ENCODE results near the gene MGAT5B.

DNA sequence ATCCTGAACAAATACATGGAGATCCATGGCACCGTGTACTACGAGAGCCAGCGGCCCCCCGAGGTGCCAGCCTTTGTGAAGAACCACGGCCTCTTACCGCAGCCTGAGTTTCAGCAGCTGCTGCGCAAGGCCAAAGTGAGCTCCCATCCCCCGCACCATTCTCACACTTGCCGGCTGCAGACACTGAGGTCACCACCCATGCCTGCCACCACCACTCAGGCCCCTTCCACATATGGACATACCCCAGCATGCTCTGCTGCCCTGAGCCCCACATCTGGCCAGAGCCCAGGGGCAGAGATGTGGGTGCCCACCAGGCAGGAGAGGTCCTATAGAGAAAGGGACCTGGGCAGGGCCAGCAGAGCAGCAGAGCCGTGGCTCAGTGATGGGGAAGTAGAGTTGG, 69.8 kb downstream of the MGAT5B start:
- TF ChIP-seq, protein P1, sequence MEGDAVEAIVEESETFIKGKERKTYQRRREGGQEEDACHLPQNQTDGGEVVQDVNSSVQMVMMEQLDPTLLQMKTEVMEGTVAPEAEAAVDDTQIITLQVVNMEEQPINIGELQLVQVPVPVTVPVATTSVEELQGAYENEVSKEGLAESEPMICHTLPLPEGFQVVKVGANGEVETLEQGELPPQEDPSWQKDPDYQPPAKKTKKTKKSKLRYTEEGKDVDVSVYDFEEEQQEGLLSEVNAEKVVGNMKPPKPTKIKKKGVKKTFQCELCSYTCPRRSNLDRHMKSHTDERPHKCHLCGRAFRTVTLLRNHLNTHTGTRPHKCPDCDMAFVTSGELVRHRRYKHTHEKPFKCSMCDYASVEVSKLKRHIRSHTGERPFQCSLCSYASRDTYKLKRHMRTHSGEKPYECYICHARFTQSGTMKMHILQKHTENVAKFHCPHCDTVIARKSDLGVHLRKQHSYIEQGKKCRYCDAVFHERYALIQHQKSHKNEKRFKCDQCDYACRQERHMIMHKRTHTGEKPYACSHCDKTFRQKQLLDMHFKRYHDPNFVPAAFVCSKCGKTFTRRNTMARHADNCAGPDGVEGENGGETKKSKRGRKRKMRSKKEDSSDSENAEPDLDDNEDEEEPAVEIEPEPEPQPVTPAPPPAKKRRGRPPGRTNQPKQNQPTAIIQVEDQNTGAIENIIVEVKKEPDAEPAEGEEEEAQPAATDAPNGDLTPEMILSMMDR (IDR thresholded peaks at IDR 0.05) = no peak
- no peak for TF ChIP-seq EZH2 (IDR thresholded peaks at IDR 0.05; ENCODE audit: borderline replicate concordance, insufficient read depth, low read depth, low read length, poor library complexity, severe bottlenecking)

All from B cell (primary cell).